HCT116 (cell line): ENCODE data around the gene CPM.

Source experiments
- ATF3 ChIP-seq: IDR thresholded peaks from 2 replicates; pipeline ENCODE4 v1.6.1; 2012
- CTCF ChIP-seq, 3 experiments: fragments of 200-600 bp in 1 of 3; sonication (generic) in 1 of 3; IDR thresholded peaks in 2 of 3; conservative IDR thresholded peaks in 1 of 3; 2 replicates each; pipeline ENCODE4 v1.5.1; 2012 to 2017; ENCODE audit warnings: low read depth in 2 of 3, low read length in 2 of 3, antibody characterized with exemption in 1 of 3, borderline replicate concordance in 1 of 3, control low read depth in 1 of 3, mild to moderate bottlenecking in 1 of 3, mixed read lengths in 1 of 3, mixed run types in 1 of 3, moderate library complexity in 1 of 3; ENCODE audit not compliant: insufficient read depth in 1 of 3
- EGR1 ChIP-seq: IDR thresholded peaks from 2 replicates; pipeline ENCODE4 v1.6.1; 2012; ENCODE audit warnings: low read depth
- JUND ChIP-seq: IDR thresholded peaks from 2 replicates; pipeline ENCODE4 v1.6.1; 2012
- POLR2AphosphoS5 ChIP-seq: IDR thresholded peaks from 2 replicates; pipeline ENCODE4 v1.6.1; 2011; ENCODE audit warnings: mild to moderate bottlenecking, low read depth, low read length, moderate library complexity

GRCh38 chr12:68839183-68840147 is 93.5 kb downstream of the CPM start:
- no peak for TF ChIP-seq CTCF (IDR thresholded peaks at IDR 0.05 in 2 of 3, conservative IDR thresholded peaks at IDR 0.05 in 1 of 3; ENCODE audit: borderline replicate concordance in 1 of 3, insufficient read depth in 1 of 3, low read depth in 2 of 3, low read length in 2 of 3)
- TF ChIP-seq ATF3 = no peak
- no peak for TF ChIP-seq POLR2AphosphoS5
- no peak for TF ChIP-seq JUND
- TF ChIP-seq EGR1 = no peak
